Erythroblast (primary cell): ENCODE measurements around the gene SRPK2.

Experiments
- GATA1 ChIP-seq: IDR thresholded peaks from 2 replicates; pipeline ENCODE4 v1.6.1; 2011; ENCODE audit warnings: low read depth, mild to moderate bottlenecking, control low read depth, low read length, moderate library complexity
- POLR2A ChIP-seq: IDR thresholded peaks from 2 replicates; pipeline ENCODE4 v1.6.1; 2011; ENCODE audit warnings: mild to moderate bottlenecking, low read length

DNA sequence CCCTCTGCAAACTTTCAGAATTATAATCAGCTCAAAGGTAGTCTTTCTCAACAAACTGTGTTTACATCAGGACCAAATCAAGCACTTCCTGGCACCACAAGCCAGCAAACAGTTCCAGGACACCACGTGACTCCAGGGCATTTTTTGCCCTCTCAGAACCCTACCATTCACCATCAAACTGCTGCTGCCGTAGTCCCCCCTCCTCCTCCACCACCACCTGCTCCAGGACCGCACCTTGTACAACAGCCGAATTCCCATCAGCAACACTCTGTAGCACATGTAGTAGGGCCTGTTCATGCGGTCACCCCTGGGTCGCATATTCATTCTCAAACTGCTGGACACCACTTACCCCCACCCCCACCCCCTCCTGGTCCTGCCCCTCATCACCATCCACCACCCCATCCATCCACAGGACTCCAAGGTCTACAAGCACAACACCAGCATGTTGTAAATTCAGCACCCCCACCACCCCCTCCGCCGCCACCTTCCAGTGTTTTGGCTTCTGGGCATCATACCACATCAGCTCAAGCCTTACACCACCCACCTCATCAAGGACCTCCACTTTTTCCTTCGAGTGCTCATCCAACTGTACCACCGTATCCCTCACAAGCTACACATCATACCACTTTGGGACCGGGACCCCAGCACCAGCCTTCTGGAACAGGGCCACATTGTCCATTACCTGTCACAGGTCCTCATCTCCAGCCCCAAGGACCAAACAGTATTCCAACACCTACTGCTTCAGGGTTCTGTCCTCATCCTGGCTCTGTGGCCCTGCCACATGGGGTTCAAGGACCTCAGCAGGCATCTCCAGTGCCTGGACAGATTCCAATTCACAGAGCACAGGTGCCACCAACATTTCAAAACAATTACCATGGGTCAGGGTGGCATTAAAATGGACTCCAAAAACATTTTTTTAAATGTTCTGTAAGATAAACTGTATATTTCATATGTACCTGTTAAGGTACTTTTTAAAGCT lies 276.0 kb downstream of the SRPK2 start:
- TF ChIP-seq GATA1 (no peak), POLR2A (no peak)
